ENCODE data around the gene FER. TPM values are rescaled to one million over a fixed set of nuclear protein-coding genes. Genes with fewer than 3 reads are reported as not detected.

Gene FER
- total and polyA plus RNA-seq, 2 of the 8 experiments (the other 6 are each of a cell fraction or from before 2014, with no cell fraction given) = 1.3 to 15.8 TPM

DNA sequence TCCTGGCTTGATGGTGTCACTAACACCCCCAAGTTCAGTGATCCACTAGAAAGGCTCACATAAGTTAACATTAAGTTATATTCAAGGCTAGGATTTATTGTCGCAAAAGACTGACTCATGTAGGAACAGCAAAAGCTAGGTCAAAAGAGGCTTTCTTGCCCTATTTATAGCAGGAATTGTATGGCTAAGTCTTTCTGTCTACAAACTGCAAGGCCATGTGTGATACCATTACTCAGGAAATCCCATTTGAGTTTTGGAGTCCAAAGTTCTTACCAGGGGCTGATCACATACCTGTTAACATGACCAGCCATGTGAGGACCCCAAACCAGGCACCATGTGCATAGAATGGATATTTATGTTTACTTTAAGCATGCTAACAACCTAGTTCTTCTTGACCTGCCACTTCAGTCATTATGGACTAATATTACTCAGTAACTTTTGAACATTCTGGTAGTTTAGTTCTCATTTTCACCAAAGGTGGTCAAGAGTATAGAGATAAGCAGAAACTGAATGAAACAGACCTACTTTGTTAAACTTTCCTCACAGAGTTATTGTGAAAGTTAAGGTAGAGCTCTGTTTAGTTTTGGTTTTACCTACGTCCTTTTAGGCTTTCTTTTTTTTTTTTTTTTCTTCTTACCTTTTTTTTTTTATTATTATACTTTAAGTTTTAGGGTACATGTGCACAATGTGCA lies 281.1 kb downstream of the FER start:
- Histone ChIP-seq H3K79me2 (ENCODE audit: control insufficient read depth in 1 of 2, insufficient read depth in 2 of 2, low read length in 2 of 2) (no peaks in the 10 kb centered on the region), H3K23me2 (ENCODE audit: low read depth, low read length) (no peaks in the 10 kb centered on the region), H3K4me2 (ENCODE audit: insufficient read depth in 1 of 2, low read depth in 2 of 2, low read length in 2 of 2) (no peak overlapping the region), H2BK12ac (ENCODE audit: low read depth, low read length) (no peak overlapping the region), H3K4ac (replicated peaks; ENCODE audit: insufficient read length, low read depth, low read length) (no peak overlapping the region), H4K5ac (ENCODE audit: insufficient read length, low read depth, low read length) (no peak overlapping the region), H3K79me1 (ENCODE audit: low read depth, low read length) (no peaks in the 10 kb centered on the region), H3K56ac (replicated peaks; ENCODE audit: insufficient read length, low read depth, low read length) (no peak overlapping the region), H4K91ac (replicated peaks; ENCODE audit: insufficient read length, low read length) (no peak overlapping the region), H2AFZ (ENCODE audit: low read length) (no peak overlapping the region), H2BK20ac (ENCODE audit: low read length) (no peak overlapping the region), H3K4me1 (replicated peaks in 1 of 4; ENCODE audit: control insufficient read depth in 3 of 4, insufficient read depth in 4 of 4, low read length in 3 of 4) (no peaks in the 10 kb centered on the region), H2BK120ac (replicated peaks; ENCODE audit: low read depth, low read length) (no peak overlapping the region), H2BK5ac (ENCODE audit: low read depth, low read length) (no peak overlapping the region), H3K9ac (replicated peaks in 1 of 4; ENCODE audit: extremely low read depth in 1 of 4, low read depth in 3 of 4, low read length in 3 of 4) (no peak overlapping the region), H4K8ac (ENCODE audit: extremely low read depth, insufficient read depth, low read length) (no peak overlapping the region), H3K14ac (ENCODE audit: insufficient read length) (no peak overlapping the region), H3K9me3 (ENCODE audit: insufficient read depth in 2 of 2, low read depth in 1 of 2, low read length in 1 of 2) (no peaks in the 10 kb centered on the region), H2BK15ac (ENCODE audit: low read length) (no peak overlapping the region), H3K36me3 (ENCODE audit: control insufficient read depth in 2 of 4, insufficient read depth in 4 of 4, low read length in 3 of 4) (no peaks in the 10 kb centered on the region), H2AK5ac (ENCODE audit: low read depth, low read length) (no peak overlapping the region), H3K23ac (ENCODE audit: insufficient read length) (no peak overlapping the region), H4K20me1 (replicated peaks in 1 of 2; ENCODE audit: control insufficient read depth in 1 of 2, insufficient read depth in 2 of 2, low read length in 2 of 2) (no peaks in the 10 kb centered on the region), H3K27ac (ENCODE audit: low read depth, low read length) (no peak overlapping the region), H3K18ac (ENCODE audit: extremely low read depth, low read length) (no peak overlapping the region), H3K27me3 (replicated peaks in 1 of 4; ENCODE audit: control insufficient read depth in 3 of 4, extremely low read depth in 1 of 4, insufficient read depth in 3 of 4, low read length in 3 of 4) (no peaks in the 10 kb centered on the region), H3K4me3 (ENCODE audit: extremely low read depth in 1 of 4, insufficient read depth in 2 of 4, low read depth in 3 of 4, low read length in 4 of 4) (no peak overlapping the region)
- no peak for FAIRE-seq
- CTCF ChIA-PET (ENCODE audit: partially characterized antibody) = interaction anchor here (0.6 to 1.0 kb wide), 3 partner anchors 506 to 815 kb away, joined by 3 to 4 read pairs (median 3); no protein-coding TSS in a partner anchor
- no peak for TF ChIP-seq BACH1 (IDR thresholded peaks at IDR 0.05; ENCODE audit: low read length)
- no peak for TF ChIP-seq TBP (IDR thresholded peaks at IDR 0.05; ENCODE audit: low read depth, low read length)
- no peak for TF ChIP-seq SP2 (IDR thresholded peaks at IDR 0.05; ENCODE audit: low read length)
- no peak for TF ChIP-seq CREB1 (IDR thresholded peaks at IDR 0.05)
- no peak for TF ChIP-seq HDAC6 (IDR thresholded peaks at IDR 0.05; ENCODE audit: low read depth, low read length)
- POLR2A ChIA-PET (ENCODE audit: partially characterized antibody) = no interaction called here
- no peak for DNase-seq (ENCODE audit: low read depth in 1 of 2, low spot score in 2 of 2)
- 100% methylated on average over 2 of the region's 2 CpGs; no CpG with 5 or more reads in 1 of the 2 experiments for WGBS, 2 experiments (ENCODE audit: extremely low coverage in 1 of 2, insufficient coverage in 1 of 2, insufficient read length in 1 of 2, insufficient replicate concordance in 2 of 2, low coverage in 1 of 2, low lambda C conversion rate in 2 of 2, missing lambda C conversion rate in 1 of 2)
